ENCODE measurements around the gene GIGYF2.
"Not testable (repeated sequence)": the region's sequence is repeated elsewhere in the genome, so short reads cannot be mapped to it uniquely, and the experiment has no call there.

The GIGYF2 gene

GRCh38 chr2:232896111-232896510 lies 199.0 kb downstream of the GIGYF2 start:
- no peak for DNase-seq (ENCODE audit: low spot score)

GRCh38 chr2:232896720-232897597 lies 199.8 kb downstream of the GIGYF2 start:
- DNase-seq (ENCODE audit: low spot score), result no peak

GRCh38 chr2:232897598-232898408 lies 200.7 kb downstream of the GIGYF2 start:
- DNase-seq (ENCODE audit: low spot score), result no peak

- DNase-seq (ENCODE audit: low spot score), result peak; percentile 42
Observed at GRCh38 chr2:232898592-232899543, 201.7 kb downstream of the GIGYF2 start.

- no peak for DNase-seq (ENCODE audit: low spot score)
Observed at GRCh38 chr2:232900811-232901735, 203.9 kb downstream of the GIGYF2 start.

- peak; percentile 95 for DNase-seq (ENCODE audit: low spot score)
Observed at GRCh38 chr2:232901736-232902578, 204.8 kb downstream of the GIGYF2 start.

- DNase-seq (ENCODE audit: low spot score), result no peak
Observed at GRCh38 chr2:232903989-232904388, 206.9 kb downstream of the GIGYF2 start.

- DNase-seq (ENCODE audit: low spot score), result not testable (repeated sequence)
Observed at GRCh38 chr2:232906867-232907717, 210.0 kb downstream of the GIGYF2 start.

GRCh38 chr2:232907718-232908085 lies 210.6 kb downstream of the GIGYF2 start:
- DNase-seq (ENCODE audit: low spot score), result not testable (repeated sequence)

- no peak for DNase-seq (ENCODE audit: low spot score)
Observed at GRCh38 chr2:232908695-232909094, 211.6 kb downstream of the GIGYF2 start.

Measured in kidney capillary endothelial cell (primary cell).